Measurements from ENCODE around the gene EMX2.
"Not testable (repeated sequence)": the region's sequence is repeated elsewhere in the genome, so short reads cannot be mapped to it uniquely, and the experiment has no call there.

The EMX2 gene

DNA sequence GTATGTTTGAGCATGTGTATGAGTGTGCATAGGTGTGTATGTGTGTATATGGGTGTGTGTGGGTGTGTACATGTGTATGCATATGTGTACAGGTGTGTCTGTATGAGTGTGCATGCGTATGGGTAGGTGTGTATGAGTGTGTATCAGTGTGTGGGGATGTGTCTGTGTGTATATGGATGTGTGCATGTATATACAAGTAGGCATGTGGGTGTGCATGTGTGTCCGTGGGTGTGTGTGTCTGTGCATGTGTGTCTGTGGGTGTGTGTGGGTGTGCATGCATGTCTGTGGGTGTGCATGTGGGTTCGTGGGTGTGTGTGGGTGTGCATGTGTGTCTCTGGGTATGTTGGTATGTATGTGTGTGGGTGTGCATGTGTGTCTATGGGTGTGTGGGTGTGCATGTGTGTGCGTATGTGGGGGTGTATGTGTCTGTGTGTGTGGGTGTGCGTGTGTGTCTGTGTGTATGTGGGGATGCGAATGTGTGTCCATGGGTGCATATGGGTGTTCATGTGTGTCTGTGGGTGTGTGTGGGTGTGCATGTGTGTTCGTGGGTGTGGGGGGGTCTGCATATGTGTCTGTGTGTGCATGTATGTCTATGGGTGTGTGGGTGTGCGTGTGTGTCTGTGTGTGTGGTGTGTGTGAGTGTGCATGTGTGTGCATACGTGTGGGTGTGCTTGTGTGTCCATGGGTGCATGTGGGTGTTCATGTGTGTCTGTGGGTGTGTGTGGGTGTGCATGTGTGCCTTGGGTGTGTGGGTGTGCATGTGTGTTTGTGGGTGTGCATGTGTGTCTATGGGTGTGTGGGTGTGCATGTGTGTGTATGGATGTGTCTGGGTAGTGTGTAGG, 20.6 kb downstream of the EMX2 start:
- no peak for DNase-seq

DNA sequence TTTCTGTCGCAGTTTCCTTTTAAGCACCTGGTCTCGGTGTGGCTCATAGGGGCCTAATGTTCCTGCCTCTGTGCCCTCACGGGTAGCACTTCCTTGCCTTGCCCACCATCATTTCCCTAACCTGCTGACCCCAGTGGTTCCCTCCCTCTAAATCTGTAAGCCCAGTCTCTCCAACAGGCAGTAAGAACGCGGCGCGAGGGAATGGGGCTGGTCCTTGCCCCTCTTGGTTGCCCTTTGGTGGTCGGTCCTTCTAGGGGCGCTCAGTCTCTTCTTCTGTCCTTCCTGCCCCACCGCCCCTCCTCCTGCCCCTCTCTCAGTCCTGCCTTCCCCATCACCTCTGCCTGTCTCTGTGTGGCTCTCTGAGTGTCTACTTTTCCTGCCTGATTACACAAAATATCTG, 21.2 kb downstream of the EMX2 start:
- DNase-seq: no peak

DNA sequence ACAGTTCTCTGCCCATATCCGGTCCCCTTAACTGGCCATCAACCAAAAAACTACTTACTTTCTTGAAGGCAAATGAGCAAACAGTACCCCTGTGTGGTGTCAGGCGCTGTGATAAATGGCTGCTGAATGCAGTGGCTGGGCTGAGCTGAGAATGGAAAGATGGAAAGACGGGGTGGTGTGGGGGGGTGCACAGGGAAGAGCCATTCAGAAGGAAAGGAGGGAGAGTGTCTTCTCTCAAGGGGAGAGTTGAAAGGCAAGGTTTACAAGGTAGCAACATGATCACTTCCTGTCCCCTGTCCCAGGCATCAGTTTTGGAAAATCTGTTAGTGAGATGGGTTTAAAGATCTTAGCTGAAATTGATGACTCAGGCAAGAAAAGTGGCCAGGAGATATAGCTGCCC, 22.5 kb downstream of the EMX2 start:
- DNase-seq: no peak

DNA sequence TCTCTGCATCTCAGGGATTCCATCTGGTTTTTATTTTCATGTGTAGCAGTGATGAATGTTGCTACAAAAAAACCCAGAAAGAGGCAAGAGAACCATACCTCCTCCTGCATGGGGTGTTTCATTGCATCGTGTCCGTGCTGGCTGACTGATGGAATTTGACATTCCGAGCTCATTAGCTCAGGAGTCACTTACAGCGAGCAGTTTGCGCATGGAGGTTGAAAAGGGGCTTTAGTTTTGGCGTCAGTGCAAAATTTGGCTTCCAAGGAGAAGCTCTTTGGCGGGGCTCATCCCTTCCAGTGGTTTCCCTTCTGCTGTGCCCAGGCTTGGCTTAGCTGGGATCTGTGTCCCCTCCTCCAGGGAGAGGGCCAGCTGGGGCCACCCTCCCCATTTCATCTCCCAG, 25.8 kb downstream of the EMX2 start:
- DNase-seq: no peak

DNA sequence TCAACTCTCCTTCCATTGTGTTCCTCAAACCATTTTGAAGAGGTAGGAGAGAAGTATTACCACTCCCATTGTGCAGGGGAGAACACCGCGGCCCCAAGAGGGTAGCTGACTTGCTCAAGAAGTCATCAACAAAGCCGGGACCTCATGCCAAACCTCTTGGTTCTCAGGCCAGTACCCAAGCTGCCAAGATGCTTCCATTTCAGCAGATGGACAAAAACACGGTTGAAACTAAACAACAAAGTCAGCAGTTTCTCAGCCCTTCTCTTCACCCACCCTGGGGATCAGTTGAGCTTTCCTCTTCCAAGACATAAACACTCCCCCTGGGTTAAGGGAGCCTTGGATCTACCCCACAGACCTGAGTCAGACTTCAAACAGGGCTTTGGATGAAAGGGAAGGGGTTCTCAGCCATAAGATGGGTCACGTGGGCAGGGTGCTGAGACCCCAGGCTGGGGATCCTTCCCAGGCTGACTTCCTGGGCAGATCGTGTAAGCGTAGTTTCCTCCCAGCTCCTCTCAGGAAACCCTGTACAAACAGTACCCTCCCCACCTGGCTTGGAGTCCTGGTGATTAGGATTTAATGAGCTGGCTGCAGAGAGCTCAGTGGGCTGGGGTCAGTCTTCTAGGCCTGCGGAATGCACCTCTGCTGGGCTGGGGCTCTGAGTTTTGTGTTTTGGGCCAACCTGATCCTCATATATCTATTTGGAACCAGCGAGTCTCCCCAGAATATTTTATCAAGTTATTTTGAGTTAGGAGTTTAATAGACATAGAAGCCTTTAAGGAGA, 27.3 kb downstream of the EMX2 start:
- no peak for DNase-seq

DNA sequence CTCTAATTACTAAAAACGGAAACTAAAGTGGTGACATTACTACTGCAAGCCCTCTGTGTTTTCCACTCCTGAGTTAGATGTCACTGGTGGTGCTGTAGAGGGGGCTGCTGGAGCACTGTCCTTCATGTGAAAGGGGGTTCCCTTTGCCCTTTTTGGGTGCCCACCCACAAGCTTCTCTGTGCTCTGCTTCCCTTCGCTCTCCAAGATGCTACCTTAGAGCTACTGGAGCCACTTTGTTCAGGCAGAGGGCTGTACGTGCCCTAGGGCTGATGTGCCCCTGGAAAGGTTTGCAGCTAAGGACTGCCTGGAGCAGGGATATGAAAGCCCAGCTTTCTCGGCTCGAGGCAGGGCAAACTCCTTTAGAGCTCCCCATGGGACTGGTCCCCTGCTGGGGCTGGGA, 28.3 kb downstream of the EMX2 start:
- DNase-seq: no peak

DNA sequence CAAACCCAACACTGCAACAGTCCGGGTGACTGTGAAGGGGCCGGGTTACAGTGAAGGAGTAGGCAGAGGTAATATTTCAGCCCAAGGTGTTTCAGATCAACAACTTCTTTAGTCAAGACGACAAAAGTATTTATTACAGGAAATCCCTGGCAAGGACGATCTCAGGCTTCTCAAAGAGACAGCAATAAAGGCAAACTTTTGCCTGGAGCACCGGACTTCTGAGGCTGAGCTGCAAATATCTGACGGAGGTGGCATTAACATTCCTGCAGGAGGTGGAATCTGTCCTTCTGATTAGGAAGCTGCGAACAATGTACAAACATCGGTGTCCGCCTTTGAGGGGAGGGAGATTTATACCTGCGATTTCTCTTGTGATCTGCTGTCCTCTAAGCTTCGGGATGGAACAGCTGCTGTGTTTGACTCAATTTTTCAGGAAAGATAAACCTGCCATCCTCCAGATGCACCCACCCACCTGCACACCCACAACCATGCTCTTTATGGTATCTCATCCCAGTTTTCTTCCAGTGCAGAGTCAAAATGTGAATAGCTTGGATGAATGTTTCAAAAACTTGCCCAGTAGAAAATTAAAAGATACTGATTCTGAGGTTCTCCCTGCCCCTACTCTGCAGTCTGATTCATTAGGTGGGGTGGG, 32.1 kb downstream of the EMX2 start:
- DNase-seq: no peak

DNA sequence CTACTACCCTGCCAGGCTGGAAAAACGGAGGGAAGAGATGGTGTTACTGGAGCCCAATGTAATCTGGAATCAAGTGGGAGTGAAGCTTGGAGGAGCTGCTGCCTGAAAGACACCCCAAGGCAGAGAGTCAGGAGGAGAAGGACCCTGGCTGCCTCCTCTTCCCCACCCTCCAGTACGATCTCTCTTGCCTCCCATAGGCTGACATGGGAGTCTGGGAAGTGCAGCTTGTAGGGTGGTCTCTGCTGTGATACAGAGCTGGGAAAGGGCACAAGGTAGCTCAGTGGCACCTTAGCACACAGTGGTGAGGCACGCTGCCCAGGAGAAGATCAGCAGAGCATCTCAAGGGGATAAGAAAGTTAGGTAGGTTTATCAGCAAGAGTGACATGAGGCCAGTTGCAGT, 35.9 kb downstream of the EMX2 start:
- DNase-seq: no peak

DNA sequence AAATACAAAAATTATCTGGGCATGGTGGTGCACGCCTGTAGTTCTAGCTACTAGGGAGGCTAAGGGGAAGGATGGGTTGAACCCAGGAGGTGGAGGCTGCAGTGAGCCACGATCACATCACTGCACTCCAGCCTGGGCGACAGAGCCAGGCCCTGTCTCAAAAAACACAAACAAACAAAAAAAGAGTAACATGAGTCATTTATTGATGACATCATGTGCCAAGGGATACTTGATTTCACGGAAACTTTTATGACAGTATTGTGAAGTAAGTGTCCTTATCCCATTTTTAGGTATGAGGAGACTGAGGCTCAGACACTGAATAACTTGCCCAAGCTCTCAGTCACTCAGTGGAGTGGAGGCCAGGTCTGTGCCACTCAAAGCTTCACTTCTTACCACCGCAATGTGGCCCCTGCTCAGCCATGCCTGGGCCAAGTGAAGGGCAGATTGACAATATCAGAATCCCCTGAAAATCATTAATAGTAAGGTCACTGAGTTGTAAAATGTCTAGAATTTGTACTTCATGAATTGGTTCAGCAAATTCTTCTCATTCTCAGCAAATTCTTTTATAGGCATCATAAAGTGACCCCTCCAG, 36.5 kb downstream of the EMX2 start:
- no peak for DNase-seq

DNA sequence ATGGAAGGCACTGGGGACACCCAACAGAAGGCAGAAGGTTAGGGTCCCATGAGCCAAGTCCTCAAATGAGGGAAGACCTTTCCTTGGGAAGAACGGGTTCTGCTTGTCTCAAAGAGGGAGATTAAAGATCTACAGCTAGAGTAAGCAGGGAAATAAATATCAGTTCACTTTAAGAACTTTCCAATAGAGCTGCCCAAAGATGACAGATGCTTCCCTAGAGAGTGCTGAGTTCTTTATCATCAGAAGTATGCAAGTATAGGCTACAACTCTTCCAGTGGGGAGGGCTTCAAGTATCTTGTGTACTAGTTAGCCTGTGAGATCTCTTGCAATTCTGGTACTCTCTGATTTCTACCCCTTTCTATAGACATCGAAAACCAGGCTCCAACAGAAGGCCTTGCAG, 39.4 kb downstream of the EMX2 start:
- no peak for DNase-seq

DNA sequence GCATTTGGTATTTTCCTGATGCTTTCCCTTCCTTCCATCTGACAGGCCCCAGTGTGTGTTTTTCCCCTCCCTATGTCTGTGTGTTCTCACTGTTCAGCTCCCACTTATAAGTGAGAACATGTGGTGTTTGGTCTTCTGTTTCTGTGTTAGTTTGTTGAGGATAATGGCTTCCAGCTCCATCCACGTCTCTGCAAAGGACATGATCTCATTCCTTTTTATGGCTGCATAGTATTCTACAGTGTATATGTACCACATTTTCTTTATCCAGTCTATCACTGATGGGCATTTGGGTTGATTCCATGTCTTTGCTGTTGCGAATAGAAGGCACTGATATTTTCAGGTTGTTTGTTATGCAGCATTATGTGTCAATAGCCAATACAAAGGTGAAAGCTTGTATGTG, 42.3 kb downstream of the EMX2 start:
- DNase-seq: not testable (repeated sequence)

DNA sequence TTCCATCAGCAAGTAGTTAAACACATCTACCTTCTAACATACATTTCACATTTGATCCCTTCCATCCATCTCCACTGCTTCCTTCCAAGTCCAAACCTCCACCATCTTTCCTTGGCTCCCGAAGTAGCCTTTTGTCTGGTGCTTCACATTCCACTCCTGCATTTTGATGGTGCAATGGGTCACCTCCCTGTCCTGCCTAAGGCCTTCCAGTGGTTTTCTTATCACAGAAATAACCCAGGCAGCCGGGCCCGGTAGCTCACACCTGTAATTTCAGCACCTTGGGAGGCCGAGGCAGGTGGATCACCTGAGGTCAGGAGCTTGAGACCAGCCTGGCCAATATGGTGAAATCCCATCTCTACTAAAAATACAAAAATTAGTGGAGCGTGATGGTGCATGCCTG, 44.5 kb downstream of the EMX2 start:
- no peak for DNase-seq

DNA sequence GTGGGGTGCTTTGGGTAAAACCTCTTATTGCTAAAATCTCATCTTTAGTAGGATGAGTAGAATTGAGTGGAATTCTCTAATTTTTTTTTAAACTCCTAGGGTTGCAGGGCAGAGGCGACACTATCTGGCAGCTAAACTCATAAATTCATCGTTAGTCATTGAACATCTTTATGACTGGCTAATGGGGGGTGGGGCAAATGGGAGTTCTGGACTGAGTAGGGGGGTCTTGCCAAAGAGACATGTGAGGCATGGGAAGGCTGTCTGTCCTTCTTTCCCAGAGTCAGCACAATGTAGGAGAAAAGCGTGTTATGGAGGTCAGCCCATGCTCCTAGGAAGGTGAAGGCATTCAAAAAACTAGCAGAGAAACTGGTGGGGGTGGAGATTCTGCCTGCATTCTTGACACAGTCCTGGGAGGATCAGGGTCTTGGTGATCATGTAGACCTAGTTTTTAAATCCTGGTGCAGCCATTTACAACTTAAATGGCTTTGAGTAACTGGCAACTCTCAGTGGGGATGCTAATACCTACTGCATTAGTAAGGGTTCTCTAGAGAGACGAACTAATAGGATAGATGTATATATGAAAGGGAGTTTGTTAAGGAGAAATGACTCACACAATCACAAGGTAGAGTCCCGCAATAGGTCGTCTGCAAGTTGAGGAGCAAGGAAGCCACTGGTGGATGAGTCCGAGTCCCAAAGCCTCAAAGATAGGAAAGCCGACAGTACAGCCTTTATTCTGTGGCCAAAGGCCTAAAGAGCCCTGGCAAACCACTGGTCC, 47.7 kb downstream of the EMX2 start:
- DNase-seq: no peak

DNA sequence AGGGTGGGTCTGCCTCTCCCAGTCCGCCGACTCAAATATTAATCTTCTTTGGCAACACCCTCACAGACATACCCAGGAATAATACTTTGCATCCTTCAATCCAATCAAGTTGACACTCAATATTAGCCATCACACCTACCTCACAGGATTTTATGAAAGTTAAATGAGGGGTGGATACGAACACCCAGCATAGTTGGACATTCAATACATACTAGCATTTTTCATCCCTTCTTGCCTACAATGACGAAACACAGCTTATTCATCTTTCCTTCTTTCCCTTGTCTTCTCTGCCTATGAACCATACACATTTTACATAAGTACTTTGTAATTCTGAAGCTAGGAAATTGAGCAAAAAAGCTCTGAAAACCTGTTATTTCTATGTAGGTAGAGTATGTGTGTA, 48.5 kb downstream of the EMX2 start:
- no peak for DNase-seq

DNA sequence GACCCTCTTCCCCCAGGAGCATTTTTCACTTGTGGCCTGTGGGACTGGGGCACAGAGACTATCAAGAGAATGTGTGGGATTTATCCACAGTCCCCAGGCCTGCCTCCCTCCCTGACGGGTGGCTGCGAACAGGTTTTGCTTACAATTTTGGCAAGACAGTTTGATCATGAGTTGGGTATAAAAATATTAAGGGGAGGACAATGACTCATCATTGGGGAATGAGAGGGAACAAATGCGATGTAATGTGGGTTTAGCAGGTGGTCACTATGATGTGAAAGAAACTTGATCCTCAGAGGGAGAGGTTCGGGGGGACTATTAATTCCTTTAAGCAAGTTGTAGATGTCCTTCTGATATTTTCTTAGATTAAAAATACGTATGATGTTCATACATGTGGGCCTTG, 52.2 kb downstream of the EMX2 start:
- no peak for DNase-seq

DNA sequence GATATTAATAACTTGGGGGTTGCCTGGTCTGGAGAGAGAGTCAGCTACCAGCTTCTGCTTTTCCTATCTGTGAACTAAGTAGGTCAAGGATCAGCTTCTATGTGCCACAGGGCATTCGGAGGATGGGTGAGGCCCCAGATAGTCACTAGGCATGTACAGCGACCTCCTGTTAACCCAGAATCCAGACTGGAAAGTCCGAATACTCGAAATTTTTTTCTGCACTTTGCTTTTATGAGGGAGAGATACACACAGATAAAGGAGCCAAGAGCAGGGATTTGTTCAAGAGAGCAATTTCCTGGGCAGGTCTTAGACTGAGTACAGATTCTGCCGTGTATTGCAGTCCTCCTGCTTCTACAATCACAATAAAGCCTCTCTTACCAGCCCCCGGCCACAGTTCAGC, 54.2 kb downstream of the EMX2 start:
- DNase-seq: no peak

DNA sequence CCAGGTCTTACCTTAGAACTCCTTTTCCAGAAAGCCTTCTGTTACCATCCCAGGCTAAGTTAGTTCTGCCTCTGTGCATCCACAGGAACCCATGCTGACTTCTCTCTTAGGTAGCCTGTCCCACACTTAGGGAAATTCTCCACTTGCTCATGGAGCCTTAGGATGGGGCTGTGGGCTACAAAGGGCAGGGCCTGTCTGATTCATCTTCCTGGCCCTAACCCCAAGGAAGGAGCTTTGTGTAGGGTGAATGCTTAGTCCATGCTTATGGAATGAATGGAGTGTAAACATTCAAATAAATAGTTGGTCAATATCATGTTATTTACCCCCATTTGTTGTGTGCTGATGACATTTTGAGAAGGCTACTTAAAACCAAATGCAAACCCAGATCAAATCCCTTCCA, 54.7 kb downstream of the EMX2 start:
- DNase-seq: no peak

All from T-helper 1 cell (primary cell).